ENCODE data around the gene TRIM24. TPM values are rescaled to one million over a fixed set of nuclear protein-coding genes. Genes with fewer than 3 reads are reported as not detected.

TRIM24 gene
- total RNA-seq, 1 donor from 2014 or later: 104 TPM

DNA sequence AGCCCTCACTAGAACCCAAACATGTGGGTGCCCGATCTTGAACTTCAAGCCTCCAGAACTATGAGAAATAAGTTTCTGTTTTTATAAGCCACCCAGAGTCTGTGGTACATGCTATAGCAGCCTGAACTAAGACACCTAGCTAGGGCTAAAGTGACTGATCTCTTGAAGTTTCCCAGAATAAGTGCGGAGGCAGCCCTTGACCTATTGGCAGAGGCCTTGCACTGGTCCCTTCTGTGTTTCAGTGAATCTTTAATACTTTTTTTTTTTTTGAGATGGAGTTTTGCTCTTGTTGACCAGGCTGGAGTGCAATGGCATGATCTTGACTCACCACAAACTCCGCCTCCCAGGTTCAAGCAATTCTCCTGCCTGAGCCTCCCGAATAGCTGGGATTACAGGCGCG, 156.0 kb downstream of the TRIM24 start:
- no peaks in the 10 kb centered on the region for H3K4me1 Mint-ChIP-seq (ENCODE audit: unreplicated experiment)
- no peaks in the 10 kb centered on the region for H3K36me3 Mint-ChIP-seq (ENCODE audit: low read depth, unreplicated experiment)
- no peaks in the 10 kb centered on the region for H3K27me3 Mint-ChIP-seq (ENCODE audit: unreplicated experiment)
- H3K27ac Mint-ChIP-seq (ENCODE audit: unreplicated experiment): no peak overlapping the region
- TF ChIP-seq, protein P1, sequence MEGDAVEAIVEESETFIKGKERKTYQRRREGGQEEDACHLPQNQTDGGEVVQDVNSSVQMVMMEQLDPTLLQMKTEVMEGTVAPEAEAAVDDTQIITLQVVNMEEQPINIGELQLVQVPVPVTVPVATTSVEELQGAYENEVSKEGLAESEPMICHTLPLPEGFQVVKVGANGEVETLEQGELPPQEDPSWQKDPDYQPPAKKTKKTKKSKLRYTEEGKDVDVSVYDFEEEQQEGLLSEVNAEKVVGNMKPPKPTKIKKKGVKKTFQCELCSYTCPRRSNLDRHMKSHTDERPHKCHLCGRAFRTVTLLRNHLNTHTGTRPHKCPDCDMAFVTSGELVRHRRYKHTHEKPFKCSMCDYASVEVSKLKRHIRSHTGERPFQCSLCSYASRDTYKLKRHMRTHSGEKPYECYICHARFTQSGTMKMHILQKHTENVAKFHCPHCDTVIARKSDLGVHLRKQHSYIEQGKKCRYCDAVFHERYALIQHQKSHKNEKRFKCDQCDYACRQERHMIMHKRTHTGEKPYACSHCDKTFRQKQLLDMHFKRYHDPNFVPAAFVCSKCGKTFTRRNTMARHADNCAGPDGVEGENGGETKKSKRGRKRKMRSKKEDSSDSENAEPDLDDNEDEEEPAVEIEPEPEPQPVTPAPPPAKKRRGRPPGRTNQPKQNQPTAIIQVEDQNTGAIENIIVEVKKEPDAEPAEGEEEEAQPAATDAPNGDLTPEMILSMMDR (IDR thresholded peaks at IDR 0.05; ENCODE audit: unreplicated experiment): no peak
- no peak for DNase-seq (ENCODE audit: low spot score)
- H3K4me3 Mint-ChIP-seq (ENCODE audit: unreplicated experiment): no peak overlapping the region
- no peaks in the 10 kb centered on the region for H3K9me3 Mint-ChIP-seq (ENCODE audit: unreplicated experiment)

DNA sequence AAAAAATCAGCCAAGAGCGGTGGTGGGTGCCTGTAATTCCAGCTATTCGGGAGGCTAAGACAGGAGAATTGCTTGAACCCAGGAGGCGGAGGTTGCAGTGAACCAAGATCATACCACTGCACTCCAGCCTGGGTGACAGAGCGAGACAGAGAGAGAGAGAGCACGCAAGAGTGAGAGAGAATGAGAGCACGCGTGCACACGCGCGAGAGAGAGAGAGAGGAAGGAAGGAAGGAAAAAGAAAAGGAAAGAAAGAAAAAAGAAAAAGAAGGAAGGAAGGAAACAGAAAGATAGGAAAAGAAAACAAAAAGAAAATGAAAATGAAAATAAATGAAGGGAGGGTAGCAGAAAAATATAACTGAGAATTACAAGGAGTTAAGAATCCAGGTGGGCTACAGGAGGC, 158.4 kb downstream of the TRIM24 start:
- TF ChIP-seq, protein P1 (IDR thresholded peaks at IDR 0.05; ENCODE audit: unreplicated experiment): no peak
- Mint-ChIP-seq H3K27me3 (ENCODE audit: unreplicated experiment) (no peaks in the 10 kb centered on the region), H3K9me3 (ENCODE audit: unreplicated experiment) (no peaks in the 10 kb centered on the region), H3K36me3 (ENCODE audit: low read depth, unreplicated experiment) (no peaks in the 10 kb centered on the region), H3K4me3 (ENCODE audit: unreplicated experiment) (no peak overlapping the region), H3K4me1 (ENCODE audit: unreplicated experiment) (no peaks in the 10 kb centered on the region), H3K27ac (ENCODE audit: unreplicated experiment) (no peak overlapping the region)
- DNase-seq (ENCODE audit: low spot score): no peak

DNA sequence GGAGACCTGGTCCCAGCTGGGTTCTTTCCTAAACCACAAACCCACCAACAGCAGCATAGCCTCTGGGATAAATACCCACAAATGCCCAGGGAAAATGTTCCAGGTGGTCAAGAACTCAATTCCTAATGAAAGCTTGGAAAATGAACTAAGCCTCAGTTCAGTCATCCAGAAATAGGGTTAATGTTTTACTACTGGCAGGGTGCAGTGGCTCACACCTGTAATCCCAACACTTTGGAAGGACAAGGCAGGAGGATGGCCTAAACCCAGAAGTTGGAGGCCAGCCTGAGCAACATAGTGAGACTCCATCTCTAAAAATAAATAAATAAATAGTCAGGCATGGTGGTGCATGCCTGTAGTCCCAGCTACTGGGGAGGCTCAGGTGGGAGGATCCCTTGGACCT, 158.9 kb downstream of the TRIM24 start:
- Mint-ChIP-seq H3K27ac (ENCODE audit: unreplicated experiment) (no peak overlapping the region), H3K36me3 (ENCODE audit: low read depth, unreplicated experiment) (no peaks in the 10 kb centered on the region), H3K27me3 (ENCODE audit: unreplicated experiment) (no peaks in the 10 kb centered on the region), H3K9me3 (ENCODE audit: unreplicated experiment) (no peaks in the 10 kb centered on the region), H3K4me1 (ENCODE audit: unreplicated experiment) (no peaks in the 10 kb centered on the region), H3K4me3 (ENCODE audit: unreplicated experiment) (no peak overlapping the region)
- DNase-seq (ENCODE audit: low spot score): no peak
- TF ChIP-seq, protein P1 (IDR thresholded peaks at IDR 0.05; ENCODE audit: unreplicated experiment): no peak

DNA sequence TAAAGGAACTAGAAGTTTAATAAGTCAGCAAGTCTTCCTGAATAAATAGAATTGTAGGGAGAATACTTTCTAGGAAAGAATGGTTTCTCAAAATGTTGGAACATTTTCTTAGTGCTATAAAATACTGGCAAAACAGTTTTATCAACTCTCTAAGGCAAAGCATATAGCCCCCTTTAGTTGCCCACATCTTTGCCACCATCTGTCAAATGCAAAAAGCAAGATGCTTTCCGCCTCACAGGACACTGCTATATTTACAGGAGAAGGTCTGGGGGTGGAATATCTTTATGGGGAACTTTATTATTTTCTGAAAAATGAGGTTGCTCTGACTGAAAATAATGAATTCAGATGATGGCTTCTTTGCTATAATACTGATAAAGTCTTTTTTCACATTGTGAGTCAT, 162.8 kb downstream of the TRIM24 start:
- Mint-ChIP-seq H3K9me3 (ENCODE audit: unreplicated experiment) (no peaks in the 10 kb centered on the region), H3K4me3 (ENCODE audit: unreplicated experiment) (no peak overlapping the region), H3K4me1 (ENCODE audit: unreplicated experiment) (peaks cover 8% of the 10 kb centered on the region), H3K27me3 (ENCODE audit: unreplicated experiment) (no peaks in the 10 kb centered on the region), H3K36me3 (ENCODE audit: low read depth, unreplicated experiment) (no peaks in the 10 kb centered on the region), H3K27ac (ENCODE audit: unreplicated experiment) (no peak overlapping the region)
- DNase-seq (ENCODE audit: low spot score): no peak
- TF ChIP-seq, protein P1 (IDR thresholded peaks at IDR 0.05; ENCODE audit: unreplicated experiment): no peak

DNA sequence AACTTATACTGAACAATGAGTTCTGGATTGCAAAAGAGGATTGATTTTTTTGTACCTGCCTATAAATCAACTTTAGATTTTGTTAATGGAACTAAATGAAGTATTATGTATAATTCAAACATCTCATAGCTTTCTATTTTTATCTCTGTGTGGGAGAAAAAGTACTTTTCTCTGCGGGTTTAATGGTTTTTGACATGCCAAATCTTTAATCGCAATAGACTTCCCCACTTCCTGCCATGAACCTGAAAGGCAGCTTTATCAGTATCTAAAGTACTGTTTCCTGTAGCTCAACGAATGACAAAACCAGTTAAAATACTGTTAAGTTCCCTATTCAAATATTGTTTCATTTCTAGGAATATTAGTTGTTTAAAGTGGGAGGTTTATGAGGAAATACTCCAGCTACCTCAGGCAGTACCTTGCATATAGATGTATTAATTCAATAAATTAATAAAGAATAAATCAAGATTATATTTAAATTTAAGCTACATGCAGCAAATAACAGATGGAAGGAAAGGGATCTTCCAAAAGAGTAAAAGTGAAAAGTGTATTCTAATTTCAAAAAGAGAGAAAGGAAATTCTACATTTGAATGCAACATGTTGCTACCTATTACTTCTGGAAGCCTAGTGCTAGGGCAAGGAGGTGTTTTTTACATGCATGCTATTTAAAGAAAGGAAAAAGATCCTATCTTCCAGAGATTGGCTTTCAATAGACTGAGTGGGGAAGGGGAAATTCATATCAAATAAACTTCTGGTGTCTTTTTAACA, 165.2 kb downstream of the TRIM24 start:
- Mint-ChIP-seq H3K4me3 (ENCODE audit: unreplicated experiment) (no peak overlapping the region), H3K27me3 (ENCODE audit: unreplicated experiment) (no peaks in the 10 kb centered on the region), H3K36me3 (ENCODE audit: low read depth, unreplicated experiment) (no peaks in the 10 kb centered on the region), H3K4me1 (ENCODE audit: unreplicated experiment) (peaks cover 8% of the 10 kb centered on the region), H3K27ac (ENCODE audit: unreplicated experiment) (no peak overlapping the region), H3K9me3 (ENCODE audit: unreplicated experiment) (no peaks in the 10 kb centered on the region)
- no peak for DNase-seq (ENCODE audit: low spot score)
- TF ChIP-seq, protein P1 (IDR thresholded peaks at IDR 0.05; ENCODE audit: unreplicated experiment): no peak
